ENCODE measurements around the gene TOR3A. TPM values are rescaled to one million over a fixed set of nuclear protein-coding genes. Genes with fewer than 3 reads are reported as not detected.
"Not testable (repeated sequence)": the region's sequence is repeated elsewhere in the genome, so short reads cannot be mapped to it uniquely, and the experiment has no call there.

The TOR3A gene, protein sequence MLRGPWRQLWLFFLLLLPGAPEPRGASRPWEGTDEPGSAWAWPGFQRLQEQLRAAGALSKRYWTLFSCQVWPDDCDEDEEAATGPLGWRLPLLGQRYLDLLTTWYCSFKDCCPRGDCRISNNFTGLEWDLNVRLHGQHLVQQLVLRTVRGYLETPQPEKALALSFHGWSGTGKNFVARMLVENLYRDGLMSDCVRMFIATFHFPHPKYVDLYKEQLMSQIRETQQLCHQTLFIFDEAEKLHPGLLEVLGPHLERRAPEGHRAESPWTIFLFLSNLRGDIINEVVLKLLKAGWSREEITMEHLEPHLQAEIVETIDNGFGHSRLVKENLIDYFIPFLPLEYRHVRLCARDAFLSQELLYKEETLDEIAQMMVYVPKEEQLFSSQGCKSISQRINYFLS
- polyA plus RNA-seq (2011; rRNA removed) = 16.8 and 25.4 TPM in 2 replicates
- polyA minus RNA-seq (2011; rRNA and poly(A)+ RNA removed) = 27.2 and 37.6 TPM in 2 replicates

DNA sequence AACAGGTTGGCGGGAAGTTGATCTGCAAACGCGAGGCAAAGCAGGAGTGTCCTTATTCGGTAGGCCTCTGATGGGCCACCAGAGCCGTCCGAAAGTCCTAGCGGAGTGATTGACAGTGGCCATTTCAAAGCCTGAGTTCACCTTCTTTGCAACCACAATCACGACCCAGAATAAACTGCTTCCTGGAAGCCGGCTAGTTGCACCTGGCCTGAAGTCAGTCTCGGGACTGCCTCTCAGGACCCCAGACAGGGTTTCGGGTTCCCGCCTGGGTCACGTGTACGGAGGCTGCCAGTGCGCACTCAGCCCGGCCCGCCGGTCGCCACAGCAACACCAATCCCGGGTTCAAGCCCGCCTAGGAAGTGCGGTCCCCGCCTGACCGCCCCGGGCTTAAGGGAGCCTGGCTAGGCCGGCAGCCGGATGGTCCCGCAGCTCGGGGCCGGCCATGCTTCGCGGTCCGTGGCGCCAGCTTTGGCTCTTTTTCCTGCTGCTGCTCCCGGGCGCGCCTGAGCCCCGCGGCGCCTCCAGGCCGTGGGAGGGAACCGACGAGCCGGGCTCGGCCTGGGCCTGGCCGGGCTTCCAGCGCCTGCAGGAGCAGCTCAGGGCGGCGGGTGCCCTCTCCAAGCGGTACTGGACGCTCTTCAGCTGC lies at the start of gene TOR3A:
TOR3A (plus strand) TSS at position 384 of the 646 bp plus-strand sequence; CDS start at position 443, 59 bp downstream.
- CTCF ChIA-PET = interaction anchor here (1.1 to 5.2 kb wide), 4 partner anchors 39 to 288 kb away, joined by 3 to 83 read pairs (median 4); no protein-coding TSS in a partner anchor
- H3K4me3 ChIP-seq (ENCODE audit: low read depth, low read length) = peak within 1 kb of the TSS; percentile 86
- no peaks in the 10 kb centered on the region for H3K27me3 ChIP-seq (ENCODE audit: control insufficient read depth, insufficient read depth, low read length)
- POLR2A ChIA-PET = interaction anchor here (0.8 to 1.9 kb wide), 3 partner anchors 10 to 212 kb away, joined by 3 to 10 read pairs (median 9); partner anchors contain the start of gene SOAT1
- peak within 1 kb of the TSS; percentile 77 for H3K27ac ChIP-seq (ENCODE audit: low read depth, low read length)
- DNase-seq (ENCODE audit: low read depth, low spot score) = peak; percentile 57
- H3K9me3 ChIP-seq (ENCODE audit: control insufficient read depth, insufficient read depth, low read length) = no peaks in the 10 kb centered on the region
- TF ChIP-seq, protein P1, sequence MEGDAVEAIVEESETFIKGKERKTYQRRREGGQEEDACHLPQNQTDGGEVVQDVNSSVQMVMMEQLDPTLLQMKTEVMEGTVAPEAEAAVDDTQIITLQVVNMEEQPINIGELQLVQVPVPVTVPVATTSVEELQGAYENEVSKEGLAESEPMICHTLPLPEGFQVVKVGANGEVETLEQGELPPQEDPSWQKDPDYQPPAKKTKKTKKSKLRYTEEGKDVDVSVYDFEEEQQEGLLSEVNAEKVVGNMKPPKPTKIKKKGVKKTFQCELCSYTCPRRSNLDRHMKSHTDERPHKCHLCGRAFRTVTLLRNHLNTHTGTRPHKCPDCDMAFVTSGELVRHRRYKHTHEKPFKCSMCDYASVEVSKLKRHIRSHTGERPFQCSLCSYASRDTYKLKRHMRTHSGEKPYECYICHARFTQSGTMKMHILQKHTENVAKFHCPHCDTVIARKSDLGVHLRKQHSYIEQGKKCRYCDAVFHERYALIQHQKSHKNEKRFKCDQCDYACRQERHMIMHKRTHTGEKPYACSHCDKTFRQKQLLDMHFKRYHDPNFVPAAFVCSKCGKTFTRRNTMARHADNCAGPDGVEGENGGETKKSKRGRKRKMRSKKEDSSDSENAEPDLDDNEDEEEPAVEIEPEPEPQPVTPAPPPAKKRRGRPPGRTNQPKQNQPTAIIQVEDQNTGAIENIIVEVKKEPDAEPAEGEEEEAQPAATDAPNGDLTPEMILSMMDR (IDR thresholded peaks at IDR 0.05; ENCODE audit: low read depth, low read length) = no peak

DNA sequence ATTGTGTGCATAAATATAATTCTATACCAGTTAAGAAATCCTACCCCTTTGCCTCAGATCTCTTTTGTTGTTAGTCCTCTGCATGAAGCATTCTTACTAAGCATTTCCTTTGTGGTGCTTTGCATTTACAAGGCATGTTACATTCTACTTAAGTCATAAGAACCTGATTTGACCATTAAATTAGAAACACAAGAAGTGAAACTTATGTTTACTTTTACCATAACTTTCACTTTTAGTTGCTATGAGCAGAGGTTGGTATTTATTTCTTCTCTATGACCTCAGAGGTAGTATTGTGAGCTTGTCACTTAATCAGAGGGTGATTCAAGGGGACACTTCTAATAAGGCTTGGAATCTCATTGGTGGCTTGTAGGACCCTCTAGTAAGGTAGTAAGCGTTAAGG lies 47.1 kb upstream of the TOR3A start:
- TF ChIP-seq, protein P1 (IDR thresholded peaks at IDR 0.05; ENCODE audit: low read depth, low read length) = no peak
- H3K9me3 ChIP-seq (ENCODE audit: control insufficient read depth, insufficient read depth, low read length) = no peaks in the 10 kb centered on the region
- H3K4me3 ChIP-seq (ENCODE audit: low read depth, low read length) = no peak overlapping the region
- H3K27me3 ChIP-seq (ENCODE audit: control insufficient read depth, insufficient read depth, low read length) = no peaks in the 10 kb centered on the region
- POLR2A ChIA-PET = no interaction called here
- peak; percentile 20 for DNase-seq (ENCODE audit: low read depth, low spot score)
- CTCF ChIA-PET = no interaction called here
- peak overlapping the region; percentile 21 for H3K27ac ChIP-seq (ENCODE audit: low read depth, low read length)

DNA sequence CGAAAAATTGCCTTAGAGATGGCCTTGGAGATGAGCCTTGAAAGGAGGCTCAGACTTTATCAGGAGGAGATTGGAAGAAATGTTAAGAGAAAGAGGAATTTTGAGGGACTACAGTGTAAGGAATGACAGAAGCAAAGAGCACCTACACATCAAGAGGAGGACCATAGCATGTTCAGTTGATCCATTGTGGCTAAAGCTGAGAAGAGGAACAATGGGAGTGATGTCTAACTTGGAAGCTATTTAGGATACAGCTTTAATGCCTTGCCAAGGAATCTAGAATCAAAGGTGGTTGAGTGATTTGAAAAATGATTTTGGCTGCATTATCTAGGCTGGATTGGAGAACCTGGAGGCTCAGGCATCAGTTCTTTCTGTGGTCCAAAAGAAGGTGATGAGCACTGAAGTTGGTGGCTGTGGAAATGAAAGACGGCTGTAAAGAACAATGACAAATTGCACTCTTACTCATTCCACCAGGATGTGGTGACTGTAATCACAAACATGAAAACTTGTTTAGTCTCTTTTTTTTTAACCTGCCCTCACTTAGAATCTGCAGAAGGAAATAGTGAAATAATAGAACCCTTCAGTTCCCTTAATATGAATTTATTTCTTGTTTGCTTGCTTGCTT lies 44.9 kb upstream of the TOR3A start:
- no peak for DNase-seq (ENCODE audit: low read depth, low spot score)
- no peaks in the 10 kb centered on the region for H3K27me3 ChIP-seq (ENCODE audit: control insufficient read depth, insufficient read depth, low read length)
- TF ChIP-seq, protein P1 (IDR thresholded peaks at IDR 0.05; ENCODE audit: low read depth, low read length) = no peak
- peaks cover 9% of the 10 kb centered on the region; the same call in 1 of the 2 replicates for H3K9me3 ChIP-seq (ENCODE audit: control insufficient read depth, insufficient read depth, low read length)
- ChIA-PET CTCF (no interaction called here), POLR2A (no interaction called here)
- no peak overlapping the region for H3K27ac ChIP-seq (ENCODE audit: low read depth, low read length)
- no peak overlapping the region for H3K4me3 ChIP-seq (ENCODE audit: low read depth, low read length)

DNA sequence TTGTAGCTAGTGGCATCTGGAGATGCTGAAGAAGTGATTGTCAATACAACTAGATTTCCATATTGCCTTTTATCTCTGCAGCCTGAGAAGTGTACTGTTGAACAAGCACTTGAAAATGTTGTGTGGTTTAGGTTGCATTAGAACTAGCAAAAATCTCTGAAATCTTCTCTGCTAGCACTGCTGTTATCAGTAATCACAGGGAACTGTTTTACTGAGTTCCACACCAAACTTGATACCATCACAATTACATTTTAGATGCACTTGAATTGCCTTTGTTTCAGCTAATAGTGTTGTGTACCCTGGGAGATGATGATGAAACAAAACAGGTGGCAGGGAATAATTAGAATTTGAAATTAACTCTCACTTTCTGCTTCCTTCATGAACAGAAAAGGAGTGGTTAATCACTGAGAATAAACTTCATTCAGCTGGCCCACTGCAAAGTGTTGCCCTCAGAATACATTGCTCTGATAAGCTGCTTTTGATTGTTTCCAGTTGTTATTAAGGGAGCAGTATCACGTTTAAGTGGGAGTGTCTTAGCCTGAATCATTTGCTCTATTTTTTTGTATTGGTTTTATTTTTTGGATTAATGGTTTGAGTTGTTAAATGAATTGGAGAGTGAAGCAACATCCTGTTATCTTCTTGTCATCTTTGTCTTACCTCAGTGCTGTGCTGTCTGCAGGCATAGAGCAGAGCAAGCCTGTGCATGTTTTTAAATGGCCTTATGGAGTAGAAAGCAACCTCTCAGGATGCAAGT lies 43.2 kb upstream of the TOR3A start:
- POLR2A ChIA-PET = interaction anchor here (0.6 to 0.7 kb wide), 2 partner anchors 14 to 152 kb away, joined by 4 to 7 read pairs; no protein-coding TSS in a partner anchor

DNA sequence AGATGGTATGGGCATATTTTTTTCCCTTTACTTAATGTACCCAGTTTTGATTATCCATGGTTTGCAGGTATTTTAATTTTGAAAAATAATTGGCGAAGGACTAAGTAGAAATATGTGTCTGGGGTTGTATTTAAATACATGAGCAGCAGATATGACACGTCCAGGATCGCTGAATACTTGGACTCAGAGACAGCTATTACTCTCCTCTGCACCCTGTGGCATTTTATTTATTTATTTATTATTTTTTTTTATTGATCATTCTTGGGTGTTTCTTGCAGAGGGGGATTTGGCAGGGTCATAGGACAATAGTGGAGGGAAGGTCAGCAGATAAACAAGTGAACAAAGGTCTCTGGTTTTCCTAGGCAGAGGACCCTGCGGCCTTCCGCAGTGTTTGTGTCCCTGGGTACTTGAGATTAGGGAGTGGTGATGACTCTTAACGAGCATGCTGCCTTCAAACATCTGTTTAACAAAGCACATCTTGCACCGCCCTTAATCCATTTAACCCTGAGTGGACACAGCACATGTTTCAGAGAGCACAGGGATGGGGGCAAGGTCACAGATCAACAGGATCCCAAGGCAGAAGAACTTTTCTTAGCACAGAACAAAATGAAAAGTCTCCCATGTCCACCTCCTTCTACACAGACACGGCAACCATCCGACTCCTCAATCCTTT lies 42.2 kb upstream of the TOR3A start:
- H3K27me3 ChIP-seq (ENCODE audit: control insufficient read depth, insufficient read depth, low read length); H3K4me3 ChIP-seq (ENCODE audit: low read depth, low read length); DNase-seq (ENCODE audit: low read depth, low spot score); POLR2A ChIA-PET; H3K27ac ChIP-seq (ENCODE audit: low read depth, low read length): not testable (repeated sequence)
- CTCF ChIA-PET = interaction anchor here (0.6 kb wide), 1 partner anchor 40 kb away, joined by 7 read pairs; no protein-coding TSS in a partner anchor
- H3K9me3 ChIP-seq (ENCODE audit: control insufficient read depth, insufficient read depth, low read length) = peaks cover 12% of the 10 kb centered on the region; the same call in 1 of the 2 replicates

More for the DNA sequence above, 43.2 kb upstream of the TOR3A start:
- TF ChIP-seq, protein P1 (IDR thresholded peaks at IDR 0.05; ENCODE audit: low read depth, low read length) = no peak
- Histone ChIP-seq H3K27me3 (ENCODE audit: control insufficient read depth, insufficient read depth, low read length) (no peaks in the 10 kb centered on the region), H3K9me3 (ENCODE audit: control insufficient read depth, insufficient read depth, low read length) (peaks cover 12% of the 10 kb centered on the region; the same call in 1 of the 2 replicates), H3K27ac (ENCODE audit: low read depth, low read length) (peak overlapping the region; percentile 12), H3K4me3 (ENCODE audit: low read depth, low read length) (no peak overlapping the region)
- CTCF ChIA-PET = interaction anchor here (0.6 kb wide), 1 partner anchor 41 kb away, joined by 7 read pairs; no protein-coding TSS in a partner anchor
- DNase-seq (ENCODE audit: low read depth, low spot score) = no peak

DNA sequence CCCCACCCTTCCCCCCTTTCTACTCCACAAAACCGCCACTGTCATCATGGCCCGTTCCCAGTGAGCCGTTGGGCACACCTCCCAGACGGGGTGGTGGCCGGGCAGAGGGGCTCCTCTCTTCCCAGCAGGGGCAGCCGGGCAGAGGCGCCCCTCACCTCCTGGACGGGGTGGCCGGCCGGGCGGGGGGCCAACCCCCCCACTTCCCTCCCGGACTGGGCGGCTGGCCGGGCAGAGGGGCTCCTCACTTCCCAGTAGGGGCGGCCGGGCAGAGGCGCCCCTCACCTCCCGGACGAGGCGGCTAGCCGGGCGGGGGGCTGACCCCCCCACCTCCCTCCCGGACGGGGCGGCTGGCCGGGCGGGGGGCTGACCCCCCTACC lies 41.7 kb upstream of the TOR3A start:
- CTCF ChIA-PET; POLR2A ChIA-PET; H3K27me3 ChIP-seq (ENCODE audit: control insufficient read depth, insufficient read depth, low read length): not testable (repeated sequence)

More for the DNA sequence above, 41.7 kb upstream of the TOR3A start:
- peaks cover 12% of the 10 kb centered on the region; the same call in 1 of the 2 replicates for H3K9me3 ChIP-seq (ENCODE audit: control insufficient read depth, insufficient read depth, low read length)
- not testable (repeated sequence) for H3K4me3 ChIP-seq (ENCODE audit: low read depth, low read length); H3K27ac ChIP-seq (ENCODE audit: low read depth, low read length); DNase-seq (ENCODE audit: low read depth, low spot score)
